Measurements from ENCODE around the gene BEGAIN.
A peak's percentile ranks its signal among the peaks of the same experiment; 100 is the strongest.

The BEGAIN gene

DNA sequence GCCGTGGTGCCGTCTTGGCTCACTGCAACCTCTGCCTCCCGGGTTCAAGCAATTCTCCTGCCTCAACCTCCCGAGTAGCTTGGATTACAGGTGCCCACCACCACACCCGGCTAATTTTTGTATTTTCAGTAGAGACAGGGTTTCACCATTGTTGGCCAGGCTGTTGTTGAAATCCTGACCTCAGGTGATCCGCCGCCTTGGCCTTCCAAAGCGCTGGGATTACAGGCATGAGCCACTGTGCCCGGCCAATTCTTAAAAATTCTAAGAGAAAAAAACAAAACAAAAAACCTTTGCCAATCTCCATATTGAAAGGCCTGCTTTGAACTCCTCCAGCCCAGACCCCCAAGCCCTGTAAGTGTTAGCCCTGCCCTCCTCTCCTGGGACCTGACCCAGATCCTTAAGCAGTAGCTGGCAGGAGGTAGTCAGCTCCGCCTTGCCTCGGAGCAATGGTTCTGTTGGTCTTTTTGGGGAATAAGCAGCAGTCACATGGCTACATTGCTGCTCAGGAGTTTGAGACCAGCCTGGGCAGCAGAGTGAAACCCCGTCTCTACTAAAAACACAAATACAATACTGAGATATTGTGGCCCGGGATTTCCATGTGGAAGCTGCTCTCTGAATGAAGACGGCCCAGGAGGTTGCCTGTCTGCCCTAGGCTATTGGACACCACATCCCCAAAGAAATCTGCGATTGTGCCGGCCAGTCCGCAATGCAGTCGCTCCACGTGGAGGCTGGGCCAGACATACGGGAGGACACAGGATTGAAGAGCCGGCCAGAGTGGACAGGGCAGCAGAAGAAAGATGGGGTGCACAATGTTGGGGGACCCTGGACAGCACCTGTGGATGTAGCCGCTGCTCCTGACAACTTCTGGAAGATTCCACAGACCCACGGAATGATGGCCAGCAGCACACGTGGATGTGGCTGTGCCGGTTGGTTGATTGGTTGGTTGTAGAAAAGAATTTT, 28.8 kb upstream of the BEGAIN start:
- TF ChIP-seq, protein P1, sequence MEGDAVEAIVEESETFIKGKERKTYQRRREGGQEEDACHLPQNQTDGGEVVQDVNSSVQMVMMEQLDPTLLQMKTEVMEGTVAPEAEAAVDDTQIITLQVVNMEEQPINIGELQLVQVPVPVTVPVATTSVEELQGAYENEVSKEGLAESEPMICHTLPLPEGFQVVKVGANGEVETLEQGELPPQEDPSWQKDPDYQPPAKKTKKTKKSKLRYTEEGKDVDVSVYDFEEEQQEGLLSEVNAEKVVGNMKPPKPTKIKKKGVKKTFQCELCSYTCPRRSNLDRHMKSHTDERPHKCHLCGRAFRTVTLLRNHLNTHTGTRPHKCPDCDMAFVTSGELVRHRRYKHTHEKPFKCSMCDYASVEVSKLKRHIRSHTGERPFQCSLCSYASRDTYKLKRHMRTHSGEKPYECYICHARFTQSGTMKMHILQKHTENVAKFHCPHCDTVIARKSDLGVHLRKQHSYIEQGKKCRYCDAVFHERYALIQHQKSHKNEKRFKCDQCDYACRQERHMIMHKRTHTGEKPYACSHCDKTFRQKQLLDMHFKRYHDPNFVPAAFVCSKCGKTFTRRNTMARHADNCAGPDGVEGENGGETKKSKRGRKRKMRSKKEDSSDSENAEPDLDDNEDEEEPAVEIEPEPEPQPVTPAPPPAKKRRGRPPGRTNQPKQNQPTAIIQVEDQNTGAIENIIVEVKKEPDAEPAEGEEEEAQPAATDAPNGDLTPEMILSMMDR (conservative IDR thresholded peaks at IDR 0.05; ENCODE audit: low read length), result no peak
- no peak for DNase-seq (ENCODE audit: low read depth)
- no peak overlapping the region for H3K4me3 ChIP-seq (ENCODE audit: low read length)

DNA sequence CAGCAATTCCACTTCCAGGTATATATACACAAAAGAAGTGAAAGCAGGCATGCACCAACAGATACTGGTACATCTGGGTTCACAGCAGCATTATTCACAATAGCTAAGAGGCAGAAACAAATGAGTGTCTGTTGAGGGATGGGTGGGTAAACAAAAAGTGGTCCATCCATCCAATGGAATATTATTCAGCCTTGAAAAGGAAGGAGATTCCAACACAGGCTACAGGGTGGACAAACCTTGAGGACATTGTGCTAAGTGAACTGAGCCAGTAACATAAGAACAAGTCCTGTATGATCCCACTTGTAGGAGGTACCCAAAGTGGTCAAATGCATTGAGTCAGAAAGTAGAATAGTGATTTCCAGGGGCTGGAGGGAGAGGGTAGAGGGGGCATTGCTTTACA, 27.6 kb upstream of the BEGAIN start:
- no peak overlapping the region for H3K4me3 ChIP-seq (ENCODE audit: low read length)
- TF ChIP-seq, protein P1 (conservative IDR thresholded peaks at IDR 0.05; ENCODE audit: low read length), result no peak
- DNase-seq (ENCODE audit: low read depth), result no peak

- TF ChIP-seq, protein P1 (conservative IDR thresholded peaks at IDR 0.05; ENCODE audit: low read length), result no peak
- no peak for DNase-seq (ENCODE audit: low read depth)
- no peak overlapping the region for H3K4me3 ChIP-seq (ENCODE audit: low read length)
Observed at GRCh38 chr14:100612986-100613385, 25.8 kb upstream of the BEGAIN start.

GRCh38 chr14:100611811-100612480, 24.7 kb upstream of the BEGAIN start:
- TF ChIP-seq, protein P1 (conservative IDR thresholded peaks at IDR 0.05; ENCODE audit: low read length), result no peak
- no peak for DNase-seq (ENCODE audit: low read depth)
- H3K4me3 ChIP-seq (ENCODE audit: low read length), result no peak overlapping the region

DNA sequence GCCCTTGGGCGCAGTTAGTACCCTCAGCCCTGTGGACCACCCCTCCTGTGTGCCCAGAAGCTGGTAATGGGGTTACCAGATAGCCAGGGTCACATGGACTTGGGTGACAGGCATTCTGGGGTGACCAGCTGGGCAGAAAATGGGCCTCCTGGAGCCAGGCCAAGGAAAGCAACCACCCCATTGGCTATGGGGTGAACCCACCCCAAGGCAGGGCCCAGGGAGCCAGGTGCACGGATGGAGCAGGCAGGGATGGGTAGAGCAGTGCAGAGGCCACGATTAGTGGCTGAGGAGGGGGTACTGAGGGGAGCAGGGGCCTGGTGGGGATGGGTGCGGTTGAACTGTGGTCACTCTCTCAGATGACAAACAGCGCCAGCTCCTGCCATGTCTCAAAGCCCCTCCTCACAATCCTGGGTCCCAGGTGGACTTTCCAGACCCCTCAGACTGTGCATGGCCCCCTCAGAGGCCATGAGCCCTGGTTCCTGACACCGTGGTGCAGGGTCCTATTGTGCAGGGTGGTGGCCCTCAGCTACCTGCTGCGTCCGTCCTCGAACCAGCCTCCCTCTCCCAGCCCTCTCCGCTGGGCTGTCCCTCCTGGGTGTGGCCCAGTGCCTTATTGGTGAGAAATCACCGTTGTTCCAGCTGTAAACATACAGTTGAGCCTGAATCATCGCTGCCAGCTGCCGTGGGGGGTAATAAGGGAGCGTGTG, 23.4 kb upstream of the BEGAIN start:
- DNase-seq (ENCODE audit: low read depth), result peak; percentile 11
- TF ChIP-seq, protein P1 (conservative IDR thresholded peaks at IDR 0.05; ENCODE audit: low read length), result no peak
- no peak overlapping the region for H3K4me3 ChIP-seq (ENCODE audit: low read length)

GRCh38 chr14:100609941-100610391, 22.7 kb upstream of the BEGAIN start:
- TF ChIP-seq, protein P1 (conservative IDR thresholded peaks at IDR 0.05; ENCODE audit: low read length), result no peak
- H3K4me3 ChIP-seq (ENCODE audit: low read length), result no peak overlapping the region

More at GRCh38 chr14:100609941-100610391, 22.7 kb upstream of the BEGAIN start:
- DNase-seq (ENCODE audit: low read depth), result no peak
